ENCODE measurements around the gene LHB. TPM values are rescaled to one million over a fixed set of nuclear protein-coding genes. Genes with fewer than 3 reads are reported as not detected.

The LHB gene
- 0.16 TPM in 1 of 2 replicates, not detected in the other for total RNA-seq

GRCh38 chr19:49017041-49017665 lies at the start of gene LHB:
Gene LHB, minus strand, starts transcription at chr19:49017091. Its CDS starts 10 bp downstream, at chr19:49017081.

DNA sequence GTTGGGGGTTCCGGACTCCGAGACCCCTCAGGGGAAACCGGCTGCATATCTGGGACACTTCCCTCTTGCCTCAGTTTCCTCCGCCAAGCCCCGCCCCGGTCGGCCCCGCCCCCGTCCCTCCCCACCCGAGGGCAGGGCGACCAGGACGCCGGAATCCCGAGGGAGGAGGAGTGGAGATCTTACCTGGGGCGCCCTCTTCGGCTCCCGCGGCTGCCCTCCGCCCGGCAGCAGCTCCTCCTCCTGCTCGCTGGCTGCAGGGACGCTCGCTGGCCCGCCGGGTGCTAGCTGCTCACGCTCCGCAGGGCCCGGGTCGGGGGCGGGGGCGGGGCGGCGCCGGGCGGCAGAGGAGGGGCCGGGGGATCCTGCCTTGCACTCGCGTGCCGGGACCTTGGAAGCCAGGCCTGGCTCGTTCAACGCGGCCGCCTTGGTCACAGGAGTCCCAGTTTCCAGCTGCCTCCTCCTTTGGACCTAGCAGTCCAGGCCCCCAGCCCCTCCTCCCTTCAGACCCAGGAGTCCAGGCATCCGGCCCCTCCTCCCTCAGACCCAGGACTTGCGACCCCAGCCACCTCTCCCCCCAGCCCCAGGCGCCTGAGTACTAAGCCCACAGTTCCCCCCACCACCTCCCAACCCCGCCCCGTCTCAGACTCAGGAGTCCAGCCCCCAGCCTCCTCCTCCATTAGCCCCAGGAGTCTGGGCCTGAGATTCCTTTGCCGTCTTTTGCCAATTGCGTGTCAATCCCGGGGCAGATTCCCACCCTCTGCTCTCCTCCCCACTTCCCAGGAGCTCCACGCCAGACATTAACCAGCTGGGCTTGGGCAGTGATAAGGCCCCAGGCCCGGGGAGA lies 48.1 kb upstream of the LHB start, which contains the start of gene NTF4:
TSS of gene NTF4 (minus strand) at position 51 of the 844 bp plus-strand sequence. CDS start 2,821 bp downstream, outside the sequence.

DNA sequence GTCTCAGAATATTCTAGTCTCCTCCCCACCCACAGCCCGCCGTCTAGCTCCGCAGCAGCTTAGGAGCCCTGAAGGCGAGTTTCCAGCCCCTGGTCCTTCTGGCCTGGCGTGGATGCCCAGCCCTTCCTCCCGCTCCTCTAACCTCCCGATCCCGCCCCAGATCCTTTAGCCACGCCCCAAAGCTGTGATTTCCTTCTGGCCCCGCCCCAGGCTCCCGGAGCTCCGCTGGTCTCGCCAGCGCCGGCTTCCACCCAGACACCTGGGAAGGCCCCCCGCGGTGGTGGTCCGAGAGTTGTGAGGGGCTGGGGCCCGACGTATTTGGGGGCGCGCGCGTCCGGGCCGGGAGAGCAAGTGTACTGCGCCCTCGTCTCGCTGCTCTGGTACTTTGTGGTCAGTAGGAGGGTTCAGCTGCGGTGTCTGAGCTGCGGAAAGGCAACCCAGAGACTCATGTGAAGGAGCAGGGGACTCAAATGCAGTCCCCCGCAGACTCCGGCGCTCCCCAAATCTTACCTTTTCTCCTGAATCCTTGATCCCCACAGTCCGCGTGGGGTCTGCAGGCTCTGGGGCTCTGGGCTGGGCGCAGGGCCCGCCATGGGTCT lies 40.8 kb upstream of the LHB start, which contains the start of gene CGB7:
TSS of gene CGB7 (minus strand) at position 114 of the 599 bp plus-strand sequence. CDS start 2,374 bp downstream, outside the sequence.

GRCh38 chr19:49049011-49049410 lies 32.1 kb upstream of the LHB start, which contains the start of gene CGB8:
Gene CGB8, minus strand, starts transcription at chr19:49049111. Its CDS starts 372 bp downstream, at chr19:49048739.

DNA sequence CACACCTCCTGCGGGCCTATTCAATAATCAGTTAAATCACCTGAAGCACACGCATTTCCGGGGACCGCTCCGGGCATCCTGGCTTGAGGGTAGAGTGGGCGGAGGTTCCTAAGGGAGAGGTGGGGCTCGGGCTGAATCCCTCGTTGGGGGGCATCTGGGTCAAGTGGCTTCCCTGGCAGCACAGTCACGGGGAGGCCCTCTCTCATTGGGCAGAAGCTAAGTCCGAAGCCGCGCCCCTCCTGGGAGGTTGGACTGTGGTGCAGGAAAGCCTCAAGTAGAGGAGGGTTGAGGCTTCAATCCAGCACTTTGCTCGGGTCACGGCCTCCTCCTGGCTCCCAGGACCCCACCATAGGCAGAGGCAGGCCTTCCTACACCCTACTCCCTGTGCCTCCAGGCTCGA lies 26.7 kb upstream of the LHB start, which contains the start of gene CGB5:
TSS of gene CGB5 (plus strand) at position 301 of the 400 bp plus-strand sequence. CDS start 362 bp downstream, outside the sequence.

GRCh38 chr19:49036815-49037214 lies 19.9 kb upstream of the LHB start, which contains the start of gene CGB1:
Gene CGB1, minus strand, starts transcription at chr19:49036895. Its CDS starts 184 bp downstream, at chr19:49036711.

GRCh38 chr19:49031642-49032301 lies 14.9 kb upstream of the LHB start, which contains the start of gene CGB2:
Gene CGB2, plus strand, starts transcription at chr19:49031890. Its CDS starts 206 bp downstream, at chr19:49032096.

GRCh38 chr19:49024233-49024632 lies 7.3 kb upstream of the LHB start, which contains the start of gene CGB3:
Gene CGB3, minus strand, starts transcription at chr19:49024333. Its CDS starts 362 bp downstream, at chr19:49023971.

GRCh38 chr19:48993175-48994034 lies 23.5 kb downstream of the LHB start, which contains the start of the genes GYS1 and RUVBL2:
Gene GYS1, minus strand, starts transcription at chr19:48993309. Its CDS starts 197 bp downstream, at chr19:48993112.
Gene RUVBL2, plus strand, starts transcription at chr19:48993887. Its CDS starts 25 bp downstream, at chr19:48993912.

Other genes with a start within 250 kb of the LHB start
- gene BCAT2, start 206.1 kb downstream of the LHB start, total RNA-seq: 31.7 and 33.9 TPM in 2 replicates
- gene HSD17B14, start 180.6 kb downstream of the LHB start, total RNA-seq: 5.7 and 9.9 TPM in 2 replicates
- gene PLEKHA4, start 148.5 kb downstream of the LHB start, total RNA-seq: 0.32 and 4.3 TPM in 2 replicates
- 22.8 and 63.6 TPM in 2 replicates for gene PPP1R15A, start 144.7 kb downstream of the LHB start, total RNA-seq
- 0.13 and 0.16 TPM in 2 replicates for gene TULP2, start 118.3 kb downstream of the LHB start, total RNA-seq
- 158 and 247 TPM in 2 replicates for gene NUCB1, start 116.8 kb downstream of the LHB start, total RNA-seq
- not detected in 2 replicates for gene DHDH, start 83.4 kb downstream of the LHB start, total RNA-seq
- 90.2 and 164 TPM in 2 replicates for gene BAX, start 62.2 kb downstream of the LHB start, total RNA-seq
- 707 and 962 TPM in 2 replicates for gene FTL, start 51.8 kb downstream of the LHB start, total RNA-seq
- gene GYS1, start 23.8 kb downstream of the LHB start, total RNA-seq: 24.0 and 25.6 TPM in 2 replicates
- 199 and 209 TPM in 2 replicates for gene RUVBL2, start 23.2 kb downstream of the LHB start, total RNA-seq
- not detected in 2 replicates for gene CGB3, start 7.2 kb upstream of the LHB start, total RNA-seq
- gene CGB2, start 14.8 kb upstream of the LHB start, total RNA-seq: not detected in 2 replicates
- not detected in 2 replicates for gene CGB1, start 19.8 kb upstream of the LHB start, total RNA-seq
- gene CGB5, start 26.8 kb upstream of the LHB start, total RNA-seq: not detected in 2 replicates
- not detected in 2 replicates for gene CGB8, start 32.0 kb upstream of the LHB start, total RNA-seq
- under 0.01 TPM in 1 of 2 replicates, not detected in the other for gene CGB7, start 40.7 kb upstream of the LHB start, total RNA-seq
- gene NTF4, start 47.7 kb upstream of the LHB start, total RNA-seq: not detected in 2 replicates
- not detected in 2 replicates for gene KCNA7, start 55.6 kb upstream of the LHB start, total RNA-seq
- gene SNRNP70, start 68.4 kb upstream of the LHB start, total RNA-seq: 141 and 222 TPM in 2 replicates
- 1.4 and 1.5 TPM in 2 replicates for gene LIN7B, start 97.3 kb upstream of the LHB start, total RNA-seq
- gene C19orf73, start 102.1 kb upstream of the LHB start, total RNA-seq: 0.65 and 0.88 TPM in 2 replicates
- gene PPFIA3, start 102.5 kb upstream of the LHB start, total RNA-seq: 3.4 and 3.9 TPM in 2 replicates
- gene HRC, start 138.3 kb upstream of the LHB start, total RNA-seq: 0.06 TPM in 1 of 2 replicates, not detected in the other
- gene TRPM4, start 140.7 kb upstream of the LHB start, total RNA-seq: 19.8 and 24.1 TPM in 2 replicates